NOMO-1 treated with dmso at 0.1 percent for 144 hours (cell line): ENCODE results near the gene UGT1A6.
"Not testable (repeated sequence)": the region's sequence is repeated elsewhere in the genome, so short reads cannot be mapped to it uniquely, and the experiment has no call there.

Experiments used
- DNase-seq: peaks from one replicate; lab custom pipeline; 2025; ENCODE audit not compliant: unreplicated experiment; lab: John Stamatoyannopoulos, UW

UGT1A6 gene

DNA sequence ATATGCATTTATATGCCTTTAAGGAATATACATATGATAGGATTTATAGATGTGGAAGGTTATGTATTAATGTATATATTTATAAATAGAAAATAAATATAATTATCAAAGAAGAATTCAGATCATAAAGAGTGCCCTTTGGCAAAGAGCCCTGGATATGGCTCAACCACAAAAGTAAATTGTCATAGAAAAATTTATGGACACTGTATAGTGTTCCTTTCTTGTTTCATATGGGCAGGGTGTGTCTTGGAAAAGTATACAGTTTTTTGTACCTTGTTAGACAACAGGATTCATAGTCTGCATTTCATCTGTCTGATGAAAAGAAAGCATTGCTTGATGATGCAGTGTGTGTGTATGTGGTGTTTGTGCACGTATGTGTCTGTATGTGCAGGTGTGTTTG is 8.1 kb upstream of the UGT1A6 start:
- no peak for DNase-seq

DNA sequence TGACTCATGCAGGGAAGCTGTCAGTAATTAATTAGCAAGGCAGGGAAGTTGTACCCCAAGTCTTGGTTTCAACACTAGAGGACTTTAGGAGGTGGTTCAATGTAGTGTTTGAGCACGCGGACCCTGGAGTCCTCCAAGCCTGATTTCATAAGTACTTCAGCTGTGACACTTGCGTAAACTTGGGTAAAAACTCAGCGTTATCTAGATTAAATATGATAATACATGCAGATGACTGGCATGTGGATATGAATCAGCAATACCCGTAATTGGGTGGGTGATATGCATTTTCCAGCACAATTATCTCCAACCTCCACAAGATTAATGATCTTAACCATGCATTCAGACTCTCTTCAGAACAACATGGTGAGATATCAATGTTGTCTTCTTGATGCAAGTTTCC is 5.8 kb upstream of the UGT1A6 start:
- DNase-seq, result no peak

DNA sequence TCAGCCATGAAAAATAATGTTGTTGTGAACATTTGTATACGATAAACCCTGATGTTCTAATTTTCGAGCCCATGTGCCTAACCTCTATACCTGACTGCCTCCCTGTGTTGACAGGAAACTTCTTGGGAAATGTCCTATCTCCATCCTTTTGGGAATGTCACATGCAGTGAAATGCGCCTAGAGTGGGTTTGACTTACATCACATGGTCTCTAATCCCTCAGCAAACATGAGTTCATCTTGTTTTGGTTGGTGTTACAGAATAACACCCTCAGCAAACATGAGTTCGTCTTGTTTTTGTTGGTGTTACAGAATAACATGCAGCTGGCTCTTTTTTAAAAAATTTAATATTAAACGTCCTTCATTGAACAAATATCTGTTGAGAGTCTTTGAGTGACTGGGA is 4.3 kb upstream of the UGT1A6 start:
- DNase-seq, result no peak

DNA sequence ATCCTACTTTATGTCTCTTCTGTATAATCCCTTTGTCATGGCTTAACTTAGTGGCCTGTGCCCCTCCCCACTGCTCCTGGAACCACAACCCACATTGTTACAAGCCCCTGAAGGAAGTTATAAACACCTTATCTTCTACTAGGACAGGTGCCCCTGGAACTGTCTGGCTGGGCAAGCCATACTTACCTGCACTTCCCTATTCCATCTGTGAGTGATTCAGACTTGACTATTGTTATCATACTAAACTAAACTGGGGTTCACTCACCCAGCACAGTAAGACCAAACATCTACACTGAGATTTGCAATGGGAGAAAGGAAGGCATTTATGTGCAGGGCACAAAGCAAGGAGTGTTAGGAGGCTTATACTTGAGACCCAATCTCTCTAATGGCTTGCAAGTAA is 3.7 kb upstream of the UGT1A6 start:
- DNase-seq, result no peak

DNA sequence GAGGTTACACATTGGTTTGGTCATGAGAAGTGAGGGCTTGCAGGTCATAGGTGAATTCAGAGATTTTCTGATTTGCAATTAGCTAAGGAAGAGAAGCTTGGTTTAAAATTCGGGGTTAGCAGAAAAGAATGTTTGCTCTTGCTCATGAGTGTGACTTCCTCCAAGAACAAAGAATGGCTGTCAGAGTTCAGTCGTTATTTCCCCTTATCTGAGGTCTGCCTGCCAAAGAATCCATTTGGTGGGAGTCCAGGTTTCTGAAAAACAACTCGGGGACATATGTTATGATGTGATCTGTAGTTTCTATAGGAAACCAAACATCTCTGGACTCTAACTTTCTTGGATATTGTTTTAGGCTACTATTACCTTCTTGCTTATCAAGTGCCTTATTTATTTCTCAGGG is 3.2 kb upstream of the UGT1A6 start:
- DNase-seq, result no peak

DNA sequence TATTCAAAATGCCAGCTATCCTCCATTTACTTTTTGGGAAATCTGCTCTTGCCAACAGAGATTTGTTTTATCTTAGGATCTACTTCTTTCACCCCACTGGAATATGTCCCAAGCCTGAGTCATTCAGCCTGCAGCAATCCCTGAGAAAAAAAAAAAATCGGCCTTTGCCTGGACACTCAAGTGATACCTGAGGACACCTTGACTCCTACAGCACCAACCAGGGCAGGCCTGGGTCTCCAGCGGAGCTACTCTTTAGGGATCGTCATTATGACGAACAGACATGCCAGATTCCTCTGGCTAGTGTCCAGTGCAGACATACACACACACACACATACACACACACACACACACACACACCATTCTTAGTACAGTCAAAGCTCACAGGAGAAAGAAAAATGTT is 2.2 kb upstream of the UGT1A6 start:
- no peak for DNase-seq

DNA sequence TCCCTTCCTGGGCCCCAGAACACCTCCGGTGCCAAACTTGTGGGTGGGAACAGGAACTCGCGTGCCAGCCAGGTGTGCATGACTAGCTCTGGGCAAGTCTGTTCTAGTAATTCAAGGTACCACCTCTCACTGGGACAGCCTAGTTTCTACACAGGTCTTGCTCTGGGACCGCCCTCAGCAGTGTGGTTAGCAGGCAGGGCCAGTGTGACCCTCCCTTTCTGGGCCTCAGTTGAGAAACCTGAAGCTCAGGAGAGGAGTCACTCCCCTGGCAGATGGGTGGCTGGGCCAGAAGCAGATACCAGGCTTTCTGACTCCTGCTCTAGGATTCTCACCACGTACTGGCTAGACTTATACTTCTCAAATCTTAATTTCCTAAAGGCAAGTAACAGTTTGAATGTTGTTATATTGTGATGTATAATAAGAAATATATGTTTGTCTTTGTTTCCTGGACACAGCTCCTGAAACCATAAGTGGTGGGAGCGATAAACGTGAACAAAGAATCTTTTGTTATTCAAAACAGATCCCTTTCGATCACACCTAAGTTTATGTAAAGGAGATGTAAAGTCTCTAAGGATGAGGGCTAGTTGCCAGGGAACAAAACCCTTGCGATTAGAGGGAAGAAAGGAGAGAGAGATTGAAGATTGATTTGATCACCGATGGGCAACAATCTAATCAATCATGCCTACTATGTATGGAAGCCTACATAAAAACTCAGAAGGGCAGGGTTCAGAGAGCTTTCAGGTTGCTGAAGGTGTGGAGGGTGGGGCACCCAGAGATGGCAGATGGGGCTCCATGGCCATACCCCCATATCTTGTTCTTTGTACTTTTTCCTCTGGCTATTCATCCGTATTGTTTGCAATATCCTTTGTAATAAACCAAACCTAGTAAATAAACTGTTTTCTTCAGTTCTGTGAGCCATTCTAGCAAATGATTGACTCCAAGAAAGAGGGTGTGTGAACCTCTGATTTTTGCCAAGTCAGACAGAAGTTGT is 952 bp upstream of the UGT1A6 start:
- DNase-seq, result no peak

DNA sequence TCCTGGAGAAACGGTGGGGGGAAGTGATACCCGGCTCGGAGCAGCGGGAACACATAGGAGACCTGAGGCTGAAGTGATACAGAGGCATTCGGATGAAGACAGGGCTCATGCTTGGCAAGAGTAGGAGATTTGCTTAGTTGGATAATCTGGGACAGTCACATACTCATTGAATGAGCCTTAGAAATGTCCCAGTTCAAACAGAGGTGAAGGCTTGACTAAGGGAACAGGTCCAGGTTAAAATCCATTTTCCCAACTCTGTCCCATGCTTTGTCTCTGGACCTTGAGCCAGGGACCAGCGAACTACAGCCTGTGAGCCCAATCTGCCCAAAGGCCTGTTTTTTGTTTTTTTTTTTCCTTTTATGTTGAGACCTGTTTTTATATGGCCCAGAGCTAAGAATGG is 1.3 kb downstream of the UGT1A6 start:
- DNase-seq, result no peak

DNA sequence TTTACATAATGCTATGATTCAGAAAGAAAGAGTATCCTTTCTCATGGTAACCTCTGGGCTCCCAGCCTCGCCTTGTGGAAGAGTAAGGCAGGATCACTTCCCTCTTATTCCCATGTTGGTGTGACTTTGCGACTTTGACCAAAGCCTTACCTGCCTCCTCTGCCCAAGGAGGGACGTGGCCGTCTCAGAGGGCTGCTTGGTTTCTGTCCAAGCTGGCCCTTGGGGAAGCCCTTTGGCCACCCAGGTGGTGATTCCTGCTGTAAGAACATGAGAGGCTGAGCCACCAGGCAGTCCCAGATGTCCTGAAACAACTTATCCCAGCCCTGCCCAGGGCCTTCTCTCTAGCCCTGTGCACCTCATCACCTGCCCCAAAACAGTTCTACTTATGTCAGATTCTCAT is 6.0 kb downstream of the UGT1A6 start:
- no peak for DNase-seq

DNA sequence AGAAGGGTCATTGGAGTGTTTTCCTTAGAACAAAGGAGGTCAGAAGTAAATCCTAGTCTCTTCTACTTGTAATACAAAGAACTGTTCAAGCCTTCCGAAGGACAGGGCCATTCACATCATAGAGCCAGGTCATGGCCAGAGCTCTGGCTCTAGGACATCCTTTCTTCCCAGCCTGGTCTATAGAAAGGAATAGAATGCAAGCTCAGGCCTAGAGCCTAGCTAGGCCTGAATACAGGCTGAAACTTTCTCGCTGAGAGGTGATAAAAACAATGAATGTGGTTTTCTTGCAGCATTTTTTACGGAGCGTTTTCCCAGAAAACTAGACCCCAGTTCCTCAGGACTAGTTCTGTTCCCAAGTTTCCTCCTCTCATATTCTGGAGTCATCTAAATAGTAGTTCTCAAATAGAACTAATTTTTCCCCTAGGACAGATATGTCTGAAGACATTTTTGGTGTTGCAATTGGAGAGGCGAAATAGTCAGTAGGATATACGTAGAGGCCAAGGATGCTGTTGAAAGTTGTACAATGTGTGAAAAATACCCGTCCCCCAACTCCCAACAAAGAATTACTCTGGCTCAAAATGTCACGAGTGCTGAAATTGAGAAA is 6.8 kb downstream of the UGT1A6 start:
- no peak for DNase-seq

DNA sequence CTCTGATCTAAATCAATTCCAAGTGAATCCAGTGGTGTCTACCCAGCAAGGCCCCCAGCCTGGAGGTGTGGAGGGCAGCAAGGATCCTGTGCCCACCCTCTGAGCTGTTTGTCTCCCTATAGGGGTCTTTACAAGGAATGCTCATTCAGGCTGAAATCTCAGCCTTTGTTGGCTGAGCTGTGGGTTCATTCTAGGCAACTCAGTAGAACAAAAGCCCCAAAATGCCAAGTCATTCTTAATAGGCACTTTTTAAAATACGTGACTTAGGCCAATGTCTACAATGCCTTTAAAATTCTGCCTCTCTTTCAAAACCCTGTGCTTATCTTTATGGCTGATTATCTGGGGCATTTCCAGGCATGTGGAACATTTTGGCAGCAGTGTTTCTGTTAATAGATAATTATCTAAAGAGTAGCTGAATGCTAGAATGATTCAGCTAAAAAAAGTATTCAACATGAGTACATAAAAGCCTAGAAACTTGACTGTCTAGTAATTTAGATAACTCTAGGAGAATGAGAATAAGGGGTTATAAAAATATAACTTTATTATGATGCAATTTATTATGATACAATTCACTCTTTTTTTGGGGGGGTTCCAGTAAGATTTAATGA is 7.4 kb downstream of the UGT1A6 start:
- DNase-seq, result no peak

DNA sequence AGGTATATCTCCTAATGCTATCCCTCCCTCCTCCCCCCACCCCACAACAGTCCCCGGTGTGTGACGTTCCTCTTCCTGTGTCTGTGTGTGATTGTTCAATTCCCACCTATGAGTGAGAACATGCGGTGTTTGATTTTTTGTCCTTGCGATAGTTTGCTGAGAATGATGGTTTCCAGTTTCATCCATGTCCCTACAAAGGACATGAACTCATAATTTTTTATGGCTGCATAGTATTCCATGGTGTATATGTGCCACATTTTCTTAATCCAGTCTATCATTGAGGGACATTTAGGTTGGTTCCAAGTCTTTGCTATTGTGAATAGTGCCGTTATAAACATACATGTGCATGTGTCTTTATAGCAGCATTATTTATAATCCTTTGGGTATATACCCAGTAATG is 8.2 kb downstream of the UGT1A6 start:
- not testable (repeated sequence) for DNase-seq

DNA sequence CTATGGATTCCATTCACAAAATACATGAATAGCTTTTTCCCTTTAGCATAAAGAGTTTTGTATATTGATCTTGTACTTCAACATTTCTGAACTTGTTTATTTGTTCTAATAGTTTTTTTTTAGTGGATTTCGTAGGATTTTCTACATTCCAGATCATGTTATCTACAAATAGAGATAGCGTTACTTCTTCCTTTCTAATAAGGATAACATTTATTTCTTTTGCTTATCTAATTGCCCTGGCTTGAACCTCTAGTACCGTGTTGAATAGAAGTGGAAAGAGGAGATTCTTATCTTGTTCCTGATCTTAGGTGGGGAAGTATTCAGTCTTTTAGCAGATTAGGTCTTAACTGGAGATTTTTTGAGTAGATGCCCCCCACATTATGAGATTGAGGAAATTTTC is 9.5 kb downstream of the UGT1A6 start:
- DNase-seq, result no peak

DNA sequence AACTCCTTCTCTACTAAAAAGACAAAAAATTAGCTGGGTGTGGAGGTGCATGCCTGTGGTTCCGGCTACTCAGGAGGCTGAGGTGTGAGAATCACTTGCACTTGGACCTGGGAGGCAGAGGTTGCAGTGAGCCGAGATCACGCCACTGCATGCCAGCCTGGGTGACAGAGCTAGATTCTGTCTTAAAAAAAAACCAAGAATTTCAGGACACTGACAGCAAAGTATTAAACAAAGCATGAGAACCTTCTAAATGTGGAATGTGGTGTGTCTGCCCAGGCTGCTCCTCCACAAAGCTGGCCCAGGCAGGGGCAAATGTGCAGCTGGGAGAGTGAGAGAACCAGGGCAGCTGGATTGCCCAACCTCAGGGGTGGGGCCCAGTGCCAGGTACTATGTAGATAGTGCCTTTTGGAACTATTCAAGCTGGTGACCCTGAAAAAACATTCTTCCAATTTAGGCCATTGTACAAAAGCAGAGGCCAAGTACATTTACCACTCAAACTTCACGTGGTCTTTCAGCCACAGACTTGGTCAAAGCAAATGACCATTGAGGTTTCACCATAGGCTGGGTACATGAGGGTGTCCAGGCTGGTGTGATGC is 13.3 kb downstream of the UGT1A6 start:
- no peak for DNase-seq

DNA sequence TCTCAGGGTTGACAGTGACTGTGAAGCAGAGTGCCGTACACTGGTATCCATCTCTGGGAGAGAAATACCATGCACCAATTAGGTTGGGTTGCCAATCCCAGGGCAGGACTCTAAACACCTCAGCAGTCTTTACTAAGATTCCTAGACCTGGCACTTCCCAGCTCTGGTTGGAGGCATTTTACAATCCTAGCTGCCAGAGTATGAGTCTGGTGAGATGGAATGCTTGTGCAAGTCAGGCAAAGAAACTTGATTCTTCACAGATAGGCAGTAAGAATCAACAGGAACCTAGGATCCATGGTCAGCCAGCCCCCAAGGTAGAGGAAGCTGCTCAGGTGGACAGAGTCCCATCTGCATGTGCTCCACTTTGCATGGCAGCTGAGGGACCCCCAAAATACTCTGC is 14.0 kb downstream of the UGT1A6 start:
- DNase-seq, result no peak

DNA sequence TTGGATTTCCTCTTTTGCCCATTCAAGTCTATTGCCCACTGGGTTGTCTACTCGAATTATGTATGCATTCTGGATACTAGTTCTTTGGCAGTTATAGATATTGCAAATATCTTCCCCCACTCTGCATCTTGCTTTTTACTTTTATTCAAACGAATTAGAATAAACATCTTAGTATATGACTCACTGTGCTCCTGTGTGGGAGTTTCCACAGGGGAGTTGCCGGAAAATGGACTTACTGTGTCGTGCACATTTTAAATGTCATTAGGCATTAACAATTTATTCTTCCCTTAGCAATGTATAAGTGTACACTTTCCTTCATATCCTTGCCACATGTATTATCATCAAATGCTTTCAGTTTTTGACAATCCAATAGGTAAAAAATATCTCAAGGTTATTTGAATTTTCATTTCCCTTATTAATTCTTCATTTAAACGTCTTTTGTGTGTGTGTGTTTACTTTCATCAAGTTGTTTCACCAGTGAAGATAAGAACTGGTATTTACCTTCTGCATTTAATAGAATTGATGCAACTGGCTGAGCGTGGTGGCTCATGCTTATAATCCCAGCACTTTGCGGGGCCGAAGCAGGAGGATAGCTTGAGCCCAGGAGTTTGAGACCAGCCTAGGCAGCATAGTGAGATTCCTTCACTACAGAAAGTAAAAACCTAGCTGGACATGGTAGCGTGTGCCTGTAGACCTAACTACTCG is 15.4 kb downstream of the UGT1A6 start:
- no peak for DNase-seq

DNA sequence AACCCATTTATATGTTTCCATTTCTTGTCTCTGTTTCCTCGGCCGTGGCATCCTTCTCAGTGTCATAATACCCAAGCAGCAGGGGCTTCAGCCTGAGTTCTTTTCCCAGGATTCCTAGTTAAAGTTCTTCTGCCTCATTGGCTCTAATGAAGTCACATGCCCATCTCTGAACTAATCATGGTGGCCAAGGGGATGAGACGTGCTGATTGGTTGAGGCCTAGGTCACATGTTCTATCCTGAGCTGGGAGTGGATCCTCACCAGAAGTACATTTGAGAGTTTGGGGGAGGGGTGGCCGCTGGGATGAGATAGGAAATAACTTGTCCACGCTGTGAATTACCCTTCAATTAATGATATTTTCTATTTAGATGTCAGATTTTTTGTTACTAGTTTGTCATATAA is 16.3 kb downstream of the UGT1A6 start:
- no peak for DNase-seq

DNA sequence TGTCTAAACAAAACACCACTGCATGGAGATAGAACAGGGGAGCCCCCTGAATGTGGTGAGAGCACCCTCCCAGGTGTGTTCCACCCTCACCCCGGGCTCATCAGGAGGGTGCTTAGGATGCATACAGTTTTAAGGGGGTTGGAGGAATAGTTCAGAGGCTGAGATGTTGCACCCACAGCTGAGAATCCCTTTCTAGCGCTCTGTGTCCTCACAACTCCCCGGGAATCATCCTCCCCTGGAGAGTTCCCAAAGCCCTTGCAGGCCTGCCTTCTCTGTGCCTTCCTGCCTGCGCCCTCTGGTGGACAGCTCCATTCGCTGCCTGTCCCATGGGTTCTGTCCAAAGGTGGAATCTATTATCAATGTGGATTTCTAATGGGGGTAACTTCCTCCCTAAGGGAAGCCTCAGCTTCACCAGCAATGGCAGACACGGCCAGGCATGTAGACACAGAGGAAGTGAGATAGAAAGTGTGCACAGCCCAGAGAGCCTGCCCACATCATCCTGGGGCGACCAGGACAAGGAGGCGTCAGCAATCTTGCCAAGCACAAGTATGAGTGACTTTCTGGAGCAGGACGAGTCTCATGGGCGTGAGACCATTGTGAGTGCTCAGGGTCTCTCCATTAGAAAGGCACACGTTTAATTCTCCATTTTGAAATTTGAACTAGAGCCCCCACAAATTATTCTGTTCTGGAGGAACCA is 18.8 kb downstream of the UGT1A6 start:
- DNase-seq, result no peak

DNA sequence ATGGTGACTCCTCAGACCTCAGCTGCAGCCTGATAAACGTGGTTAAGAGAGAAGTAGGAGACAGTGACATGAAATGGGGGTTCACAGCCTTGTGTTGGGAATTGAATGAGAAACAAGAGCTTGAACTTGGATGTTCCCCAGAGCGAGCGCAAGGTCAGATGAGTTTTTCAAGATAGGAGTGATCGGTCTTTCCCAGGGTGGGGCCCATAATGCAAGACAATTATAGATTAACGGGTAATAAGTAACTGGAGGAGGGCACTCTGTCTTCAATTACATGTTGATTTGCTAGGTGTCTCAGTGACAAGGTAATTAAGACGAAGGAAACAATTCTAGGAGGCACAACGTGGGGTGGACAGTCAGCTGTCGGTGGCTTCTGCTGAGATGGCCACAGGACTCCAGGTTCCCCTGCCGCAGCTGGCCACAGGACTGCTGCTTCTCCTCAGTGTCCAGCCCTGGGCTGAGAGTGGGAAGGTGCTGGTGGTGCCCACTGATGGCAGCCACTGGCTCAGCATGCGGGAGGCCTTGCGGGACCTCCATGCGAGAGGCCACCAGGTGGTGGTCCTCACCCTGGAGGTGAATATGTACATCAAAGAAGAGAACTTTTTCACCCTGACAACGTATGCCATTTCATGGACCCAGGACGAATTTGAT is 20.0 kb downstream of the UGT1A6 start, which contains the start of gene UGT1A5:
Gene UGT1A5 (plus strand): TSS at position 297 of the 651 bp plus-strand sequence. CDS start 85 bp downstream, at position 382.
- no peak for DNase-seq

DNA sequence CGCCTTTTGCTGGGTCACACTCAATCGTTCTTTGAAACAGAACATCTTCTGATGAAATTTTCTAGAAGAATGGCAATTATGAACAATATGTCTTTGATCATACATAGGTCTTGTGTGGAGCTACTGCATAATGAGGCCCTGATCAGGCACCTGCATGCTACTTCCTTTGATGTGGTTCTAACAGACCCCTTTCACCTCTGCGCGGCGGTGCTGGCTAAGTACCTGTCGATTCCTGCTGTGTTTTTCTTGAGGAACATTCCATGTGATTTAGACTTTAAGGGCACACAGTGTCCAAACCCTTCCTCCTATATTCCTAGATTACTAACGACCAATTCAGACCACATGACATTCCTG is 20.5 kb downstream of the UGT1A6 start:
- DNase-seq, result no peak
